Retina (tissue), 1 donor: ENCODE results near the gene SBNO1.
"Not testable (repeated sequence)": the region's sequence is repeated elsewhere in the genome, so short reads cannot be mapped to it uniquely, and the experiment has no call there.

ENCODE experiments used
- DNase-seq: peaks from one replicate; pipeline ENCODE4 v3.0.0-alpha.2; 2016

SBNO1 gene

DNA sequence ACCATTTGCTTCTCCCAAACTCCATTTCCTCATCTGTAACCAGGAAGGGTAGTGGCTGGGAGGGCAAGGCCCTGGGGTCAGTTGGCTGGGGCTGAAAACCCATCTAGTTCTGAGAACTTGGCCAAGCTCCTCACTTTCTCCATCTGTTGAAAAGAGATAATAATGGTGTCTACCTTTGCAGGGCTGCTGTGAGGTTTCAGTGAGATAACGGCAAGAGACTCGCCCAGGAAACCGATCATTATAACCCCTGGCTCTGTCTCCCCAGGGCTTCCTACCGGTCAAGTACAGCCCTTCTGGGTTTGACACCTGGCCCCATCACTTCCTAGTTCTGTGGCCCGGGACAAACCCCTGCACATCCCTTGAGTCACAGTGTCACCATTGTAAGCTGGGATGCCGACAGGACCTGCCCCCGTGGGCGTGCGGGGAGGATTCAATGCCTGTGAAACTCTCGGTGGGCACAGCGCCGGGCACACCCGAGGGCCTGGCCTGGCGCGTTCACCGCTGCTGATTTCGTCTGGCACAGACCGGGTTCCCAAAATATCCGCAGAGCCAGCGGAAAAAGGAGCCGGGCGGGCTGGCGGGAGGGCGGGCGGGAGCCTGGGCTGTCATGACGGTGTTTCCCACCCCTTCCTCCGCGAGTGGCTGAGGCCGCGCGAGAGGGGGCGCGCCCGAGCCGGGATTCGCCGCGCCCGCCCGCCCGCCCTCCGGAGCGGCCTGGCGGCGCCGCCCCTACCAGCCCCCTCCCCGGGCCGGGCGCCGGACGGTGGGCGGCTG is 23.7 kb upstream of the SBNO1 start:
- peak; percentile 65 for DNase-seq

DNA sequence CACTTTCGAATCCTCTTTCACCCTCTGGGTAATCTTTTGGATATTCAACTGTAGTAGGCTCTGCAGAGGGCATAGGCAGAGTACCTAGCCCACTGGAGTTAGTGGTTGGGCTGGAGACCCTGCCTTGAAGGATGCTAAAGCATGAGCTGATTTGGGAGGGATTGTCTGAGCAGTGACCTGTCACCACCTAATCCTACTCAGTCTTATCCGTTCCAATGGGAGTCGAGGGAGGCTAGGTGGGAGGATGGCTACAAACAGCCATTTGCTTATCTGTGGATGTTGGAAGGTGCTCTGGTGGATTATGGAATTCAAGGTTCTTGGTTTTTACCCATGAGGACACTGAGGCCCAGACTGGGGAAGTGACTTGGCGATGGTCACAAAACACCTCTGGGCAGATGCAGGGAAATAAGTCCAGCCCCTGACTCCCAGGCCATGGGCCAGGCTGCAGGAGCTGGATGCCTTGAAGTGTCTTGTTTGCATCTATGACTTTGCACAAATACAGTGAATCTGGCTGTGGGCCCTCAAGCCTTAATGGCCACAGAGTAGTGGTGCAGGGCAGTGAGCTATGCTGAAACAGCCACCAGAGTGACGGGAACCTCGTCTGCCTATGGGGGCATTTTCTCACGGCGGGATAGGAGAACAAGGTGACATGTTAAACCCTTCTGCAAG is 23.0 kb upstream of the SBNO1 start:
- peak; percentile 9 for DNase-seq

DNA sequence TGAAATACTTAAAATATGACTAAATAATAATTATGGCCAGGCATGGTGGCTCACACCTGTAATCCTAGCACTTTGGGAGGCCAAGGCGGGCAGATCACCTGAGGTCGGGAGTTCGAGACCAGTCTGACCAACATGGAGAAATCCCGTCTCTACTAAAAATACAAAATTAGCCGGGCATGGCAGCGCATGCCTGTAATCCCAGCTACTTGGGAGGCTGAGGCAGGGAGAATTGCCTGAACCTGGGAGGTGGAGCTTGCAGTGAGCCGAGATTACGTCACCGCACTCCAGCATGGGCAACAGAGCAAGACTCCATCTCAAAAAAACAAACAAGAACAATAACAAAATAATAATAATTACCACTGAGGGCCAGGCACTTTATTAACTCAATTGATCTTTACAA is 20.9 kb upstream of the SBNO1 start:
- not testable (repeated sequence) for DNase-seq

DNA sequence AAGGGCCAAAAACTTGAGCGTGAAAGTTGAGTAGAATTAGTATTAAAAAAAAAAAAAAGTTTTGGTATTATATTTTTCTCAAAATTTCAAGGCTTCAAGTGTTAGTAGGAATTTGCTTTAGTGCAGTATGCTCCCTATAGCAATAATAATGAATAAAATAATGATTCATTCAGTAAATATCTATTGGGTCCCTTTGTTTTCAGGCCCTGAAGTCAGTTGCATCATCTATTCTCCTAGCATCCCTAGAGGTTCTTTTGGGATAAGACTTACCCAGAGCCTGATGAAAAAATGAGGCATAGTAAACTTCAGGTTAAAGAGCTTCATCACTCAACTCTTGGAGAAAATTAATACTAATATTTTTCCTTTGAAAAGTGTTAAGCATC is 20.3 kb upstream of the SBNO1 start:
- DNase-seq = no peak

DNA sequence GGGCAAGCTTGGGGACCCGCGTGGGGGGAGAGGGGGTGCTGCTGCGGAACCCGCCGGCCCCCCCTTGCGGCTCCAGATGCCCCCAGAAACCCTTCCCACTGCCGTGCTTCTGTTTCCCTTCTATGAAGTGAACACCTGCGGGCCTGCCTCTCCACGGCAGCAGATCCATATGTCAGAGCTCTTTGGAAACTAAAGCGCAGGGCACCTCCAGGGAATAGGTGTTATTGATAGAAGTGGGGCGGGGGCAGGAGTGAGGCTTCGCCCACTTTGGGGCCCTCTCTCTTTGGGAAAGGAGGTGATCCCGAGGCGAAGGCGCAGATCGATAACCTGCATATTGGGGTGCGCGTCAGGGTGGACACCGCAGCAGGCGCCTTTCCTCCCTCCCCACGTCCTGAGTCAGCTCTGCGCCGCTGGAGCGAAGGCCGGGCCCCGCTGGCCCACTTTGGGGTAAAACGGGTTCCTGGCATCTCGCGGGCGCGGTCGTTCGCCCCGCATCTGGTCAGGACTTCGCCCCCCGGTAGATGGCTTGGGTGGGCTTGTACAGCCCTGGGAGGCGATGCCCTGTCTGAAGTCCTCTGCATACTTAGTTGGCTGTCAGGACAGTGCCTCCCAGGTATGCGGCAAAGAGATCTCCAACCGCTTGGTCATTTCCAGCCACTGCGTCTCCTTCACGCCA is 19.8 kb upstream of the SBNO1 start:
- DNase-seq = peak; percentile 35

DNA sequence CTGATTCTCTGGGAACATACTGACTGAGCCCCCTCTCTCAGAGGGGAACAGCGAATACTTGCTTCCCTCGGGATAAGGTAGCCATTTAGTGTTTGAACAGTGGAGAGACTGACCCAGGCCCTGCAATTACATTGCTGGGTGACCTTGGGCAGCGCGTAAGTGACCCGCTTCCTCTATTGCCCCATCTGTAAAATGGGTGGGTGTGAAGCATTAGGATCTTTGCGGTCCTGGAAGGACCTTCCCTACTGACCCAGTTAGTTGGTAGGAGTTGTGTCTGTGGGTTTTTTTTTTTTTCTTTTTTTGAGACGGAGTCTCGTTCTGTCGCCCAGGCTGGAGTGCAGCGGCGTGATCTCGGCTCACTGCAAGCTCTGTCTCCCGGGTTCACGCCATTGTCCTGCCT is 18.0 kb upstream of the SBNO1 start:
- no peak for DNase-seq

DNA sequence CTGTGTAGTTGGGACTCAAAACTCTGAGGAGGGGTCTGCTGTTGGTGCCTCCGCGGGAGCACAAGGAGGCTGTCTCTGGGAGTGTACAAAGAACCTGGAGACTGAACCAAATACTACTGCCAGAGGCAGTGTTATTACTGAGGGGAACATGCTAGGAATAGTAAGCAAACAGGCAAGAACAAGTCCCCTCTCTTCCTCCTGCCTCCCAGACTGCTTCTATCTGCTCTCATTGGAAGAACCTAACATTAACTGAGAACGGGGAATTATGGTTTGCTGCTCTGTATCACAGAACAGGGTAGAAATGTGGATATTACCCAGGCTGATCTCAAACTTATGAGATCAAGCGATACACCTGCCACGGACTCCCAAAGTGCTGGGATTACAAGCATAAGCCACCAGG is 14.7 kb upstream of the SBNO1 start:
- DNase-seq = no peak

DNA sequence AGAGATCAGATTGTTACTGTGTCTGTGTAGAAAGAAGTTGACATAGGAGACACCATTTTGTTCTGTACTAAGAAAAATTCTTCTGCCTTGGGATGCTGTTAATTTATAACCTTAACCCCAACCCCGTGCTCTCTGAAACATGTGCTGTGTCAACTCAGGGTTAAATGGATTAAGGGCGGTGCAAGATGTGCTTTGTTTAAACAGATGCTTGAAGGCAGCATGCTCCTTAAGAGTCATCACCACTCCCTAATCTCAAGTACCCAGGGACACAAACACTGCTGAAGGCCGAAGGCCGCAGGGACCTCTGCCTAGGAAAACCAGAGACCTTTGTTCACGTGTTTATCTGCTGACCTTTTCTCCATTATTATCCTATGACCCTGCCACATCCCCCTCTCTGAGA is 7.8 kb upstream of the SBNO1 start:
- not testable (repeated sequence) for DNase-seq

DNA sequence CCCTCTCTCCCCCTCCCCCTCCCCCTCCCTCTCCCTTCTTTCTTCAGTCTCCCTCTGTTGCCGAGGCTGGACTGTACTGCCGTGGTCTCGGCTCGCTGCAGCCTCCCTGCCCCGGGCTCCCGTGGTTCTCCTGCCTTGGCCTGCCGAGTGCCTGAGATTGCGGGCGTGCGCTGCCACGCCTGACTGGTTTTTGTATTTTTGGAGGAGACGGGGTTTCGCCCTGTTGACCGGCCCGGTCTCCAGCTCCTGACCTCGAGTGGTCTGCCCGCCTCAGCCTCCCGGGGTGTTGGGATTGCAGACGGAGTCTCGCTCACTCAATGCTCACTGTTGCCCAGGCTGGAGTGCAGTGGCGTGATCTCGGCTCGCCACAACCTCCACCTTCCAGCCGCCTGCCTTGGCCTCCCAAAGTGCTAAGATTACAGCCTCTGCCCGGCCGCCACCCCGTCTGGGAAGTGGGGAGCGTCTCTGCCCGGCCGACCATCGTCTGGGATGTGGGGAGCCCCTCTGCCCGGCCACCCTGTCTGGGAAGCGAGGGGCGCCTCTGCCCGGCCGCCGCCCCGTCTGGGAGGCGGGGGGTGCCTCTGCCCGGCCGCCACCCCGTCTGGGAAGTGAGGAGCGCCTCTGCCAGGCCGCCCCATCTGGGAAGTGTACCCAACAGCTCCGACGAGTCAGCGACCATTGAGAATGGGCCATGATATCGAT is 7.2 kb upstream of the SBNO1 start:
- not testable (repeated sequence) for DNase-seq

DNA sequence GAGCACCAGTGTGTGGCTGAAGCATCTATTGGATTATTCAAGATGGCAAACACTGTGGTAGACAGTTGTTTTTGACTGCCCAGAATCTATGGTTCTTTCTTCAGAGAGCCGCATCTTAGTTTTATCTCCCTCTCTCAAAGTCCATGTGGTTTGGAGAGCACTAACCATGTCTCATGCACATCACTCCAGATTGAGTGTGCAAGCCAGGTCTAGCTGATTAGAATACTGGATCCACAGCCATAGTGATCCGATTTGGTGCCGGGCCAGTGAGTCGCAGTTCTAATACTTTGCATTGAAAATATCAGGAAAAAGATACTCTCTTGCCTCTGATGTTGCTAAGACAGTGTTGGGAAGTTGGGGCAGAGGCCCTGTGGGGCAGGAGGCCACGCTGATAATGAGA is 4.6 kb upstream of the SBNO1 start:
- DNase-seq = no peak

DNA sequence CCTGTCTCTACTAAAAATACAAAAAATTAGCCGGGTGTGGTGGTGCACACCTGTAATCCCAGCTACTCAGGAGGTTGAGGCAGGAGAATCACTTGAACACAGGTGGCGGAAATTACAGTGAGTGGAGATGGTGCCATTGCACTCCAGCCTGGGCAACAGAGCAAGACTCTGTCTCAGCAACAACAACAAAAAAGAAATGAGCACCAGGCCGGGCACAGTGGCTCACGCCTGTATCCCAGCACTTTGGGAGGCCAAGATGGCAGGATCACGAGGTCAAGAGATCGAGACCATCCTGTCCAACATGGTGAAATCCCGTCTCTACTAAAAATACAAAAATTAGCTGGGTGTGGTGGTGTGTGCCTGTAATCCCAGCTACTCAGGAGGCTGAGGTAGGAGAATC is 3.8 kb upstream of the SBNO1 start:
- DNase-seq = not testable (repeated sequence)

DNA sequence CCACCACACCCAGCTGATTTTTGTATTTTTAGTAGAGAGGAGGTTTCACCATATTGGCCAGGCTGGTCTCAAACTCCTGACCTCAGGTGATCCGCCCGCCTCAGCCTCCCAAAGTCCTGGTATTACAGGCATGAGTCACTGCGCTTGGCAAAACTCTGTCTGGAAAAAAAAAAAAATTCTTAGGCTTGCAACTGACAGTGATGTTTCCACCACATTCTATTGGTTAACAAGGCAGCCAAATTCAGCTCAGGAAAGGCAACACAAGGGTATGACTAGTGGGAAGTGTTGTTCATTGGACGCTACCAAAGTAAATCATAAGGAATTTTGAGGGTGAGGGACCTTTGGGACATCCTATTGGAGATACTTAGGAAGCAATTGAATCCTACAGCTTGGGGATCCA is 2.9 kb upstream of the SBNO1 start:
- DNase-seq = no peak

DNA sequence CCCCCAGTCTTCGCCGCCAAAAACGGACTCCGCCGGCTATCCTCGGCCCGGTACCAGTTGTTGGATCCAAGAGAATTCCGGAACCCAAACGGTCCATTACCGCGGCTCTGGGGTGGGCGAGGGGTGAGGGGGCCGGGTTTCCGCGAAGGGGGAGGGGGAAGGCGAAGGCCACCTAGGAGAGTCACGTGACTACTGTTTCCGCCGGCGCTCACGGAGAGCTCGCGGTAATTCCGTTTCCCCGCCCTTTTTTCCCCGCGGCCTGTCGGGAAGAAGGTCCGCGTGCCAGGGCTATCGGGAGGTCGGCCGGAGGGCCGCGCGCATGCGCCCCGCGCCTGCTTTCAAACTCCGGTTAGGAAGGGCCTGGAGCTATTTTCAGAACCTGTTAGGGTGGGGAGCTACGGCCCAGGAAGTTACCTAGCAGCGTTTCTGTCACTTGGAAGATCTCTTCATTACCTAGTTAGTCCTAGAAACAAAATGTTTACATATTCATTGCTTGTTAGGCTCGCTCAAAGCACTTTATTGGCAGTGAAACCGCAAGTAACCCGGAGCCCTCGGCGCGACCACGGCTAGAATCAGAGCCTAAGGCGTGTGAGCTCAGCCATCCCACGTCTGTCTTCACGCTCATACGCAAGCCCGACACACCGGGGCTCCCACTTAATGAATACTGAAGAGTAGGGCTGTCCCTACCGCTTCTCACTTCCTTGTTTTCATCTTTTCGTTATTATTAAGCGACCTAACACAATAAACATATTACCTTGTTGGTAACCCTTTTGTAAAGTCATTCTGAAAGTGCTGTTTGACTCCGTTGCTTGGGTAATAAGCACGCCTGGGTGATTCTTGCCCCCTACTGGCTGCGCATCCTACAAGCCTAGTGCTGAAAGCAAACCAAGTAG is 624 bp upstream of the SBNO1 start:
- DNase-seq = peak; percentile 98

DNA sequence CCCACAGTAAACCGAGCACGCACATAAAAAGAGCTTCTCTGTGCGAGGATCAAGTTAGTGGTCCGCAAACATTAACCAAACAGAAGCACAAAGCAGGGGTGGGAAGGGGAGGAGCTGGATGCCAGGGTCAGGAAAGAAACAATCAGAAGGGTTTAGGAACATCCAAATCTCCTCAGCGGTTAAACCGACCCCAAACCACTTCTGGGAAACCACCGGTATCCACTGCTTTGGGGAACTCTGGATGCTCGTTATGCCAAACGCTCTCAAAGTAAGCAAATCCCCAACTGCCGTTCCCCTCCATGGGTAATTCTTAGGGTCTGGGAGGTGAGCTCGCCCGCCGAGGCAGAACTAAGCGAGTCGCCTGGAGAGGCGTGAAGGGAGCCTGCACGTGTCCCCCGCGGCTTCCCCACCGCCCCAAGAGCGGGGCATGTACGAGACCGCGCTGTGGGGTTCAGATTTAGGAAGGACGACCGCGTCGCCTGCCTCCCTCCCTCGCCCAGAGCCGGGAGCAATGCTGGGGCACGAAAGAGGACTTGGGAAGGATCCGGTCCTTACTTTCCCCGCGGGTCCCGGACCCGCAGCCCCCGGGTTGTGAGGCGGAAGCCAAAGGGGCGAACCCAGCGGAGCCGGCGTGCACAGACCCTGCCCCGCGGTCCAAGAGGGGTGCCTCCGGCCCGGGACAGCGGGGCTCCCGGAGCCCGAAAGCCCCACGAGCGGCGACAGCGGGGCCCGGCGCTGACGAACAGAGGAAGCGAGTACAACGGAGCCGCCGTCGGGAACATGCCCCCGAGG is 711 bp downstream of the SBNO1 start:
- peak; percentile 53 for DNase-seq

DNA sequence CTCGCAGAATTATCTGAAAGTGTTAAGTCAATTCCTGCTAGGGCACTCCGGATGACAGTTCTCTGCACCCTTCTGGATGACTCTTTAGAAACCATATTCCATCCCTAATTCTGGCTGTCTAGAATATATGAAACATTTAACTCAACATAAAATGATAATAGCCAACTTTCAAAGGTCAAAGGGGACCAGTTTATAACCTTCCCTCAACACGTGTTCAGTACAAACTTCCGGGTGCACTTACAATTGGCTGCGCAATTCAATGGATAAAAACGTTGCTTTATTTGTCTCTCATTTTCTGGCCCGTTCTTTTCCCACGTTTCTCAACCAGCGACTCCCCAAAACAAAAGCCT is 1.3 kb downstream of the SBNO1 start:
- no peak for DNase-seq

DNA sequence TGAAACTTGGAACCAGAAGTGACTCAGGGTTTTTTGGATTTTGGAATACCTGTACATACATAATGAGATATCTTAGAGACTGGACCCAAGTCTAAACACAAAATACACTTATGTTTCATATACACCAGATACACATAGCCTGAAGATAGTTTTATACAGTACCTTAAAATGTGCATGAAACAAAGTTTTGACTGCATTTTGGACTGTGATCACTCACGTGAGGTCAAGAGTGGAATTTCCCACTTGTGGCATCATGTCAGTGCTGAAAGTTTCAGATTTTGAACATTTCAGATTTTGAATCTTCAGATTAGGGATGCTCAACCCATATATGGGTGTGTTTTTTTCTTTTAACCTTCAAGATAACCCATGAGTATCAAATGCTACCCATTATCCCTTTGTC is 6.6 kb downstream of the SBNO1 start:
- no peak for DNase-seq

DNA sequence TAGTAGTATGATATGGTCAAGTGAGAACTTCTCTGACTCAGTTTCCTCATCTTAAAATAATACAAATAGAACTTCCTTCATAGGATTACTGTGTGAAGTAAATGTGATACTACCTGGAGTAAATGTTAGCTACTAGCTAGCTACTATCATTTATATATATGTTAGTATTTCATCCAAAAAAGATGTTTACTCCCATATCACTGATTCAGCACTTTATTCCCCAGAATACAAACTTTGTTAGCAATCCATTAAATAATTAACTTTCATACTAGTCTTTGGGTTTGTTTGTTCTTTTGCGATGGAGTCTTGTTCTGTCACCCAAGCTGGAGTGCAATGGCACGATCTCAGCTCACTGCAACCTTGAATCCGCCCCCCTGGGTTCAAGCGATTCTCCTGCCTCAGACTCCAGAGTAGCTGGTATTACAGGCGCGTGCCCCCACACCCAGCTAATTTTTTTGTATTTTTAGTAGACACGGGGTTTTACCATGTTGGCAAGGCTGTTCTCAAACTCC is 8.4 kb downstream of the SBNO1 start:
- DNase-seq = no peak

DNA sequence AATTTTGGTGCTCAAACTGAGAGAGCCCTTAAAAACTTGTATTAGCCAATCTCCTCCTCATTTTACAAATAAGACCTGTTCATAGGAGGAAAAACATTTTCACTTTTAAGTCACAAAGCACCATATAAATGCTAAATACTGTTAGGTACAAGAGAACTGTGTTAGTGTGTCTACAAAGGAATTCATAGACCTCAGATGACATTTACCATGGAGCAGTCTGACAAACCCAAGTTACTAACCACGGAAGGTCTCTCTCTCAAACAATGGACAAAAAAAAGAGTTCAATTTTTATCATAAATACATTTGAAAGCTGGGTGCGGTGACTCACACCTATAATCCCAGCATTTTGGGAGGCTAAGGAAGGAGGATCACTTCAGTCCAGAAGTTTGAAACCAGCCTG is 10.0 kb downstream of the SBNO1 start:
- DNase-seq = no peak

DNA sequence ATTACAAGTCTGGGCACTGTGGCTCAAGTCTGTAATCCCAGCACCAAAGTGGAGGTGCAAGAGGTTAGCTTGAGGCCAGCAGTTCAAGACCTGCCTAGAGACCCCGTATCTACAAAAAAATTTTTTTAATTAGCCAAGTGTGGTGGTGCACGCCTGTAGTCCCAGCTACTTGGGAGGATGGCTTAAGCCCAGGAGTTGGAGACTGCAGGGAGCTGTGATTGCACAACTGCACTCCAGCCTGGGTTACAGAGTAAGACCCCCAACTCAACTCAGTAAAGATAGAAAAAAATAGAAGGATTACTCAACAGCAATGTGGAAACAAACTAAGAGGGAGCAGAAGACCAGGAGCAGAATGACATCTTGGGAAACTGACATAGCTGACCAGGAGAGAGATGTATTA is 13.3 kb downstream of the SBNO1 start:
- no peak for DNase-seq

DNA sequence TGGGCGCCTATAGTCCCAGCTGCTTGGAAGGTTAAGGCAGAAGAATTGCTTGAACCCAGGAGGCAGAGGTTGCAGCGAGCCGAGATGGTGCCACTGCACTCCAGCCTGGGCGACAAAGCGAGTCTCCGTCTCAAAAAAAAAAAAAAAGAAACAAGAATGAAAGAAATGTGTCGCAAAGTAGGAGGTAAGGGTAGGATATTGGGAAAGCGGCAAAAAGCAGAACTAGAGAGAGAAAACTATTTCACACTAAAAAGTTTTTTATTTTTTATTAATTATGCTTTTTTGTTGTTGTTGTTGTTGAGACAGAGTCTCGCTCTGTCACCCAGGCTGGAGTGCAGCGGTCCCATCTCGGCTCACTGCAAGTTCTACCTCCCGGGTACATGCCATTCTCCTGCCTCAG is 17.7 kb downstream of the SBNO1 start:
- no peak for DNase-seq

DNA sequence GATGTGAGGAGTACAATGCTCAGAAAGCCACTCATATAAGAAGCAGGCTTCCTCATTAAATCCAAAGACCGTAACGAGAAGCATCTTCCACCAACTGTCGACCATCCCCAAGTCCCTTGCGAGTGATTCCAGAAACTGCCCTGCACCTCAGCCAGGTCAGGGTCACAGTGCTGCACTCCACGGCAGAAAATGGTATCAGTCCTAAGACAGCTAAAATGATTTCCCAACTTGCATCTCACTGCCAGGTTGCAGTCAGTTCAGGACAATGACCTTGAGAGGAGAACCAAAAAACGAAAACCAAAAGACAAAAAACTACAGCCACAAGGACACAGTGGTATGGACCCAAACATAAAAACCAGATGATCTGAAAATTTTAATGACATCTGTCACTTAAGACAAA is 20.6 kb downstream of the SBNO1 start:
- DNase-seq = no peak

DNA sequence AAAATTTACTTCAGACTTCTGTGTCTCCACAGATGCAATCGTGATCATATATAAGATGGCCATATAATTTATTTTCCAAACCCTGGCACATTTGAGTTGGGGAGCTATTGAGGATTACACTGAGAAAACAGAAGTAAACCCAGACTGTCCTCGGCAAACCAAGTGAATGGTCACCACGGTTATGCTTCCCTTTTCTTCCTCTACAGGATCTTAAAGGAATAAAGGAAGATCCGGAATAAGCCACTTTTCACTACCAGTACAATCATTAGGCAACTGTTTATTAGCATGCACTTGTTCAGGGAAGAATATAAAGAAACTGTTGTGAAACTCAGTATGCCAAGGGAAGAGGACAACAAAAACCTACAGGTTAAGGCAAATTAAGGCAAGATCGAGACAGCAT is 27.6 kb downstream of the SBNO1 start:
- no peak for DNase-seq
